Ecto neural progenitor cell (in vitro differentiated cells): ENCODE measurements around the gene ACAP3.

Experiments used
- DNase-seq: peaks from one replicate; pipeline ENCODE4 v3.0.0-alpha.2; 2018; ENCODE audit warnings: low spot score

Gene ACAP3

DNA sequence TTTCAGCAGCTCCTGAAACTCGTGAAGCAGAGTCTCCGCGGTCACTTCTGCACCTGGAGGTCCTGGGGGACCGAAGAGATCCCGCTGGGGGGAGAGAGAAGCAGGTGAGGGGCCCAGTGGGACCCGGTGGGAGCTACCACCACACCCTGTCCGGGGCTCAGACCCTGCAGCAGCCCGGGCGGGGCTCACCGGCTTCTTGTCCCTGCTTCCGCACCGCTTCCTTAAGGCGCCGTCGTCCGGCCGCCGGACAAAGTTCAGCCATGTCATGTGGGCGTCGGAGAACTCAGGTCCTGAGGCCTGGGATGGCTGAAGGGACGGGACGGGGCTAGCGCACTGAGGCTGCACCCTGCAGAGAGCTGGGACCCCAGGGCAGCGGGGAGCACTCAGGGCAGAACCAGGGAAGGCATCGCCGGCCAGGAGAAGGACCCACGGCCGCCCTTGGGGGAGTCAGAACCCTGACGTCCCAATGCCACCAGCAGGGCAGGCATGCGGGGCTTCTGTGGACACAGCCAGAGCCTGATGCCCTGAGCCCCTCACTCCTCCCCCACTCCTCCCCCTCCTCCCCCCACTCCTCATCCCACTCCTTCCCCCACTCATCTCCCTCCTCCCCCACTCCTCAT, 63.4 kb downstream of the ACAP3 start:
- DNase-seq: no peak

DNA sequence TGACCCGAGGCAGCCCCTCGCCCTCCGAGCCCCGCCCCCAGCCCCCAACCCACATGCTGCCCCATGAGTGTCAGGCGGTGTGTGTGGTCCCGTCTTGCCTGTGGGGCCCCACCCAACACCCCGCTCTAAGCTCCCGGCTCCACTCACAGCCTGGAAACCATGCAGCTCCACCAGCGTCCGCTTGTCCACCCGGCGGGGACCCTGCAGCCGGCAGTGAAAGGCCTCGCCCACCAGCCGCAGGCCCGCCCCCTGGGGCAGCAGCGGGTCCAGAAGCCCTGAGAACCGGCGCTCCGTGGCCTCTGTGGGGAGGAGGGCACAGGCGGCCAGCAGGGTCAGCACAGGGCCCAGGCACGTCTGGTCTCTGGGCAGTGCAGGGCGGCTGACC, 63.9 kb downstream of the ACAP3 start:
- DNase-seq: no peak

DNA sequence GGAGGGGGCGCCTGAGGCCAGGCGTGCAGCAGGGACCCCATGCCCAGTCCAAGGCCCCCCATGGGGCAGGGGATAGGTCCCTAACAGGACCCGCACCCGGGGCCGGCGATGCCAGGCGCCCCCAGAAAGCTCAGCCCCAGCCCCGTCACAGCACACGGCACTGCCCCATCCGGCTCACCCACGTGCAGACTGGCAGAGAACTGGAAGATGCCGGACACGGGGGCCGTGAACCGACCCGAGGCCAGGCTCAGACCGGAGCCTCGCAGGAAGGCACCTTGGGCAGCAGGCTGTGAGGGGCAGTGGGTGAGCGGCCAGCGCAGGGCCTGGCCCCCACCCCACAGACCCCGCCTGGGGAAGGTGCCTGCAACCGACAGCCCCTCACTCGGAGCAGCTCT, 64.5 kb downstream of the ACAP3 start:
- DNase-seq: no peak

DNA sequence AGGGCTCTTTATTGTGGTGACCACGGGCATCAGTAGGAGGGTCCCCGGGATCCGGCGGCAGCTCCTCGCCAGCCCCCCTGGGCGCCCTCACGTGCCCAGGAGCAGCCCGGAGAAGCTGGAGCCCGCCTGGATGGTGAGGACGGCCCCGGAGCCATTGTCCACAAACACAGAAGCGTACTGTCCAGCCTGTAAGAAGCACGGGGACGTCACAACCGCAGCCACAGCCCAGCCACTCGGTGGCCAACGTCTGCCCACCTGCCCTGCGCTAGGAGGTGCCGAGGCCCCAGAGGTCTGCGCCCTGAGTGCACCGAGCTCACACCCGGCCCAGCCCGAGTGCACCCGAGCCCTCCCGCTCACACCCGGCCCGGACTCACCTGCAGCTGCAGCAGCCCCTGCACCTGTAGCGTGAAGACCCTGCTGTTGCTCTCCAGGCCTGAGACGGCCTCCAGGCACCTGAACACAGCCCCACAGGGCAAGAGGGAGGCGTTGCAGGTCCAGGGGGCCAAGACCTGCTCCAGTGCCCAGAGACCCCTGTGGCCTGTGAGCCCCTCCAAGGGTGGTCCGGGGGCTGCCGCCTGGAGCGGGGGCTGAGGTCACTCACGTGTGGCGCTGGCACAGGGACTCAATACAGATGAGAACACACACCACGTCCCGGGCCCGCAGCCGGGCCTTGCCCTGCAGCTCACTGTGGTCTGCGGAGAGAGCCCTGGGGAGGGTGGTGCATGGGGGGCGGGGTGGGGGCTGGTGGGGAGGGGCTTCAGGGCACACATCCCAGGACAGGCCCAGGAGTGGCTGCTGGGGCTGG, 65.1 kb downstream of the ACAP3 start:
- DNase-seq: no peak
